ENCODE measurements around the gene ARRB2. TPM values are rescaled to one million over a fixed set of nuclear protein-coding genes. Genes with fewer than 3 reads are reported as not detected.

The ARRB2 gene
- total RNA-seq, result 100 to 1,000 TPM; 281 to 307 TPM

DNA sequence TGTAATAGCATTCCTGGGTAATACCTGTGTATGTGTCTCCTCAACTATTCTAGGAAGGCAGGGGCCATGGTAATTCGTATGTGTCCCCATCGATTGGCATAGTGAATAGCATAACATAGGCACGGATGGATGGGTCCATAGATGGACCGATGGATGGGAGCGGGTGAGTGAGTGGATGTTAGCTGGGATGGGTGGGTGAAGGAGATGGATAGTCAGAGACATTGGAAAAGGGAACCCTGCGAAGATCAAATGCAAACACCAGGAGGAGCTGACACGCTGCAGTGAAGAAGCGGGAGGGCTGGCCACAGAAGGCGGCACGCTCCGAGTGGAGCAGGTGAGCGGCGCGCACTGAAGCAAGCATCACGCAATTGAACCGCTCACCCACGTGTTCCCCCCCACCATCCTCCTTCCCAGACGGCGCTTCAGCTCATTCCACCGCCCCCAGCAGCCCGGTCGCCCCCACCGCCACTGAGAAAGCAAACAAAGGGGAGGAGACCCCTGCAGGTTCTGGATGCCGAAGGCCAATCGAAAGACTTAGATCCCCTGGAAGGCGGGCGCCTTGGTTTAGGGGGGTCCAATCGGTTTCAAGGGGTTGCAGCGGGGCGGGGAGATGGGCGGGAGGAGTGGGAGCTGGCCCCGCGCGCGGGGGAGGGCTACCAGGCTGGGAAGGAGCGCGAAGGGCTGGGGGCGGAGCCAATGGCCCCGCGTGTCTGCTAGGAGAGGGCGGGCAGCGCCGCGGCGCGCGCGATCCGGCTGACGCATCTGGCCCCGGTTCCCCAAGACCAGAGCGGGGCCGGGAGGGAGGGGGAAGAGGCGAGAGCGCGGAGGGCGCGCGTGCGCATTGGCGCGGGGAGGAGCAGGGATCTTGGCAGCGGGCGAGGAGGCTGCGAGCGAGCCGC is at the start of gene ARRB2:
TSS of gene ARRB2 (plus strand) at position 839 of the 899 bp plus-strand sequence. CDS start 90 bp downstream, outside the sequence.
- Mint-ChIP-seq H3K36me3 (ENCODE audit: low read depth) (peaks cover 34% of the 10 kb centered on the region), H3K27ac (peak within 1 kb of the TSS; percentile 85), H3K9me3 (no peaks in the 10 kb centered on the region), H3K4me1 (peaks cover 29% of the 10 kb centered on the region), H3K27me3 (no peaks in the 10 kb centered on the region), H3K4me3 (peak within 1 kb of the TSS; percentile 85)
- ATAC-seq (replicated peaks), result peak; percentile 84

DNA sequence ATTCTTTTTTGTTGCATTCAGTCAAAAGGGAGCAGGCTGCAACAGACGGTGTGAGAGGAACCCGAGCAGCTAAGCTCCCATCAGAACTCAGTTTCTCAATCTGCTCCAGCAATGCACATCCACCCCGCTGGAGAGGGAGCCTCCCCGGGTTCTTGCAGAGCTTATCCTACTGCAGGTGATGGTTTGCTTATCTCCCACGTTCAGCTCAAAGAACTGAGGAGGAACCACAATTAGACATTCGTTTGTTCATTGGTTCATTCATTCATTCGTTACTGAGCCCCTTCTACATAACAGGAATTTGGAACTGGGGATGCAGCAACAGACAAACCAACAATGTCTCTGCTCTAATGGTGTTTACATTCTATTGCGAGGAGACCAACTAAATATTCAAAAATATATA is 46.7 kb upstream of the ARRB2 start:
- H3K4me3 Mint-ChIP-seq, result no peak overlapping the region
- no peak overlapping the region for H3K27ac Mint-ChIP-seq
- H3K27me3 Mint-ChIP-seq, result peaks cover 8% of the 10 kb centered on the region
- no peaks in the 10 kb centered on the region for H3K9me3 Mint-ChIP-seq
- H3K36me3 Mint-ChIP-seq (ENCODE audit: low read depth), result no peaks in the 10 kb centered on the region
- no peak for ATAC-seq (replicated peaks)
- H3K4me1 Mint-ChIP-seq, result peaks cover 2% of the 10 kb centered on the region

- no peaks in the 10 kb centered on the region for H3K36me3 Mint-ChIP-seq (ENCODE audit: low read depth)
- H3K27me3 Mint-ChIP-seq, result peaks cover 7% of the 10 kb centered on the region
- H3K4me1 Mint-ChIP-seq, result no peaks in the 10 kb centered on the region
- ATAC-seq (replicated peaks), result no peak
- H3K27ac Mint-ChIP-seq, result no peak overlapping the region
- no peaks in the 10 kb centered on the region for H3K9me3 Mint-ChIP-seq
- H3K4me3 Mint-ChIP-seq, result no peak overlapping the region
These were observed 46.2 kb upstream of the ARRB2 start for GRCh38 chr17:4664230-4664629.

DNA sequence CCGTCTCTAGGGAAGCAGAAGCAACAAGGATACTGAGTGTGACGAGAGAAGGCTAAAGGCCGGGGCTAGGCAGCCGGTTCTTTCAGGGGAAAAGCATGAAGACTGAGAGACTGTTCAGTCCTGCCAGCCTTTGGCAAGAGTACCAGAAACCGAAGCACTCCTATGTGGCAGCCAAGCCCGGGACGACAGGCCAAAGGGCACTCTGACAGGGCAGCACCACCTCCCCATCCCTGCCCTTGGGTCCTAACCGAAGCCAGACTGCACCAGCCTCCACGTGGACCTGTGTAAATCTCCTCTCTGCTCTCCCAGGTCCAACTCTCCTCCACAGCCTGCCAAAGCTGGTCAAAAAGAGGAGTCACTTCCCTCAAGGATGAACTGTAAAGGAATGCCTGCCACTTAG is 45.4 kb upstream of the ARRB2 start:
- no peak for ATAC-seq (replicated peaks)
- H3K27ac Mint-ChIP-seq, result no peak overlapping the region
- H3K4me3 Mint-ChIP-seq, result no peak overlapping the region
- H3K4me1 Mint-ChIP-seq, result no peaks in the 10 kb centered on the region
- H3K27me3 Mint-ChIP-seq, result peaks cover 4% of the 10 kb centered on the region
- H3K36me3 Mint-ChIP-seq (ENCODE audit: low read depth), result peaks cover 1% of the 10 kb centered on the region
- no peaks in the 10 kb centered on the region for H3K9me3 Mint-ChIP-seq

DNA sequence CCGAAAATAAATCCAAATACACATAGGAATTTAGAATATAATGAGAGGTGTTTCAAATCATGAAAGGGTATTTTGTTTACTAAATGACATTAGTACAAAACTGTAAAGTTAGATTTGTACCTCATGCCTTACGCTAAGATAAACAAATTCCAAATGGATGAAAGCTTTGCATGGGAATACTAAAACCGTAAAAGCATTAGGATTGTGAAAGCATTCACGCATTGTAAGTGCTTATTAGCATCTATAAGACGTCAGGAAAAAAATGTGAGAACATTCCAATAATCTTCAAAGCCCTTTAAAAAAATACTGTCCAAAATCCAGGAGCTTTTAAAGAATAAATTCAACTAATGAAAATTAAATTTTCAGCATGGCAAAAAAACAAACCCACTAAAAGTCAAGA is 44.1 kb upstream of the ARRB2 start:
- H3K4me3 Mint-ChIP-seq, result no peak overlapping the region
- no peak overlapping the region for H3K27ac Mint-ChIP-seq
- no peak for ATAC-seq (replicated peaks)
- no peaks in the 10 kb centered on the region for H3K9me3 Mint-ChIP-seq
- H3K27me3 Mint-ChIP-seq, result peaks cover 4% of the 10 kb centered on the region
- peaks cover 14% of the 10 kb centered on the region for H3K36me3 Mint-ChIP-seq (ENCODE audit: low read depth)
- H3K4me1 Mint-ChIP-seq, result no peaks in the 10 kb centered on the region

- Mint-ChIP-seq H3K4me1 (no peaks in the 10 kb centered on the region), H3K36me3 (ENCODE audit: low read depth) (peaks cover 23% of the 10 kb centered on the region), H3K4me3 (no peak overlapping the region), H3K27ac (no peak overlapping the region), H3K9me3 (no peaks in the 10 kb centered on the region), H3K27me3 (peaks cover 4% of the 10 kb centered on the region)
- no peak for ATAC-seq (replicated peaks)
These were observed 43.3 kb upstream of the ARRB2 start for GRCh38 chr17:4667166-4667565.

DNA sequence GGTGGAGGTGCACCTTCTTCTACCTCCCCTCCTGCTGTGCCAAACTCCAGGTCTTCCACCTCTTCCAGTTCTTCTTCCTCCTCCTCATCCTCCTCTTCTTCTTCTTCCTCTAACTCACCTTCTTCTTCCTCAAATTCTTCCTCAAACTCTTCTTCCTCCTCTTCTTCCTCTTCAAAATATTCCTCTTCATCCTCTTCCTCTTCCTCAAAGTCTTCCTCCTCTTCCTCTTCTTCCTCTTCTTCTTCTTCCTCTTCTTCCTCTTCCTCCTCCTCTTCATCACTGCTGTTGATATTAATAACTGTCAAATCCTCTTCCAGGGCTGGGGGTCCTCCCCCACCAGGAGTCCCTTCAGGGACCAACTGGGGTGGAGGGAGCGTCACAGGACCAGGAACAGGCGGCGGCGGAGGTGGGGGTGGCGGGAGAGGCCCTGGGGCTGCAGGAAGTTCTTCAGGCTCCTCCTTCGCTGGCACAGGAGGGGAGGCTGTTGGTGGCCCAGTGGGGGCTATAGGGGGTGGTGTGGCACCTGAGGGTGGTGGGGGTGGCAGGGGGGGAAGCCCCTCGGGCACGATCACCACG is 38.3 kb upstream of the ARRB2 start:
- Mint-ChIP-seq H3K4me3 (no peak overlapping the region), H3K9me3 (no peaks in the 10 kb centered on the region), H3K27me3 (no peaks in the 10 kb centered on the region), H3K27ac (no peak overlapping the region), H3K36me3 (ENCODE audit: low read depth) (peaks cover 72% of the 10 kb centered on the region), H3K4me1 (no peaks in the 10 kb centered on the region)
- ATAC-seq (replicated peaks), result no peak

DNA sequence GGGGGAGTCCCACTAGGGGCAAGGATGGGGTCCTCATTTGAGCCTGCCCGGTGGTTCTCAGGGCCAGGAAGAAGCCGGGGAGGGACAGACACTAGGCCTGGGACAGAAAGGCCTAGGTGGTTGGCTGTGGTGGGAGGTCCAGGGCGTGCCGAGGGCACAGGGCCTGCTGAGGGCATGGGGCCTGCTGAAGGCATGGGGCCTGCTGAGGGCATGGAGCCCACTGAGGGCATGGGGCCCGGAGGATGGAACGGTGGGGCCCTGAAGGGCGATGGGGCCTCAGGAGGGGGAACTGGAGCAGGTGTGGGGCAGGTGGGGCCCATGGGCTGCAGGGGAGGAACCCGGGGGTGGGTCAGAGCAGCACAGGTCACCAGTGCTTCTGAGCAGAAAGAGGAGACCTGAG is 37.7 kb upstream of the ARRB2 start:
- H3K36me3 Mint-ChIP-seq (ENCODE audit: low read depth), result peaks cover 78% of the 10 kb centered on the region
- no peaks in the 10 kb centered on the region for H3K27me3 Mint-ChIP-seq
- H3K9me3 Mint-ChIP-seq, result no peaks in the 10 kb centered on the region
- no peak for ATAC-seq (replicated peaks)
- H3K4me3 Mint-ChIP-seq, result no peak overlapping the region
- H3K4me1 Mint-ChIP-seq, result no peaks in the 10 kb centered on the region
- no peak overlapping the region for H3K27ac Mint-ChIP-seq

GRCh38 chr17:4673169-4673568 is 37.3 kb upstream of the ARRB2 start:
- Mint-ChIP-seq H3K4me1 (no peaks in the 10 kb centered on the region), H3K9me3 (no peaks in the 10 kb centered on the region), H3K4me3 (no peak overlapping the region), H3K27ac (no peak overlapping the region), H3K27me3 (no peaks in the 10 kb centered on the region), H3K36me3 (ENCODE audit: low read depth) (peaks cover 82% of the 10 kb centered on the region)
- ATAC-seq (replicated peaks), result no peak

DNA sequence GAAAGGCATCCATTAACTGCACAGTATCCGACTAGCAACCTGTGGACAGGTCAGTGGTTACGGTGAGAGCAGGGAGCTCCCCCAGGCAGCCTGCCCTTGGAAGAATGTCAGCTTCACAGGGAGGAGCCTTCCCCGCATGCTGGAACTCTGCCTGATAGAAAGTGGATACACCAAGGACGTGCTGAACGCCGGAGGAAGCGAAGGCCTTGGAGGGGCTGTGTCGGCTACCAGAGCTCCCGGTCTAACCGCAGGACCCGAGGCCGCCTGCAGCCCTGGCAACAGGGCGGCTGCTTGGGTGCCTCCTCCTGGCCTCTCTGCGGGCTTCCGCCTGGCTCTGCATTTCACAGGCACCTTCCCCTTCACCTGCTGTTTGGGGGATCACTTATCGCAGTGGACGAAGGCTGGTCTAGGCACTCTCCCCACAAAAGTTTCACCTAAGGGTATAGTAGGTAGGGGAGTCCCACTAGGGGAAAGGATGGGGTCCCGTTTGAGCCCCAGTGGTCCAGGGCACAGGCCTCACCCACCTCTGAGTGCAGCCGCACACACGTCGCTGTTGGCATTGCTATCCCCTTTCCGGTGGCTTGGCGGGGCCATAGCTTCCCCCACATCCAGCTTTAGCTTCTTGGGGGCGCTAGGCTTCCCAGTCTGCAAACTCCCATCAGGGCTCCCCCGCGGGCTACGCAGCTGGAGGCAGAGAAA is 36.3 kb upstream of the ARRB2 start:
- peaks cover 92% of the 10 kb centered on the region for H3K36me3 Mint-ChIP-seq (ENCODE audit: low read depth)
- no peaks in the 10 kb centered on the region for H3K9me3 Mint-ChIP-seq
- no peak overlapping the region for H3K4me3 Mint-ChIP-seq
- H3K4me1 Mint-ChIP-seq, result no peaks in the 10 kb centered on the region
- no peak for ATAC-seq (replicated peaks)
- no peak overlapping the region for H3K27ac Mint-ChIP-seq
- H3K27me3 Mint-ChIP-seq, result no peaks in the 10 kb centered on the region

DNA sequence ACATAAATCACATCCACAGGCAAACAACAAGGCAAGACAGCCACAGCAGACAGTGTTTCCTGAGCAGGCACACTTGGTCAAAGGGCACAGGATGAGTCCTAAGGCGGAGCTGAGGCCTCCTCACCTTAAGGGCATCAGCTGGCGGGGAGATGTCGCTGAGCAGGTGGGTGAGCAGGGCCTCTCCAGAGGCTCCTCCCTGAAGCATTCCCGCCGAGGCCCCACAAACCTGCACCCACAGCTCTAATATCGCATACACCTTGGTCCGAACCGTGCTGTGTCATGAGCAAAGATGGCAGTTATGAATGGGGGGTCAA is 35.8 kb upstream of the ARRB2 start:
- Mint-ChIP-seq H3K27ac (no peak overlapping the region), H3K27me3 (no peaks in the 10 kb centered on the region), H3K4me1 (no peaks in the 10 kb centered on the region), H3K9me3 (no peaks in the 10 kb centered on the region), H3K4me3 (no peak overlapping the region), H3K36me3 (ENCODE audit: low read depth) (peaks cover 97% of the 10 kb centered on the region)
- ATAC-seq (replicated peaks), result no peak

- peak overlapping the region; percentile 31 for H3K27ac Mint-ChIP-seq
- no peaks in the 10 kb centered on the region for H3K9me3 Mint-ChIP-seq
- no peaks in the 10 kb centered on the region for H3K27me3 Mint-ChIP-seq
- H3K4me1 Mint-ChIP-seq, result no peaks in the 10 kb centered on the region
- H3K4me3 Mint-ChIP-seq, result no peak overlapping the region
- no peak for ATAC-seq (replicated peaks)
- peaks cover 99% of the 10 kb centered on the region for H3K36me3 Mint-ChIP-seq (ENCODE audit: low read depth)
These were observed 34.6 kb upstream of the ARRB2 start for GRCh38 chr17:4675791-4676190.

DNA sequence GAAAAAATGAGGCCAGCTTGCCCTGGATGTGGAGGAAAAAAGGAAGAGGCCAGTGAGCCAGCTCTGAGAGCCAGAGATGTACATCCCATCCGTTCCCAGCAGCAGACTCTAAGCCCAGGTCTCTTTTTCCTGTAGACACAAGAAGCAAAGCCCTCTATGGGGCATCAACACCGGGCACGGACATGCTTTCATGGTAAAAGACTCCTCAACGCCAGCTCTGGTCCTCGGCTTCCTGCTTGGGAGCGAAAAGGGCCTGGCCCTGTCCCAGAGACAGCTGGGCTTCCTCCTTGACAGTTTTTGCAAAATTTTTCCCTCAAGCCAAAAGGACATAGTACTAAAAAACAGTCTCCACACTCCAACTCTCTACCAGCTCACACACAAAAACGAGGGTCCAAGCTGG is 33.6 kb upstream of the ARRB2 start:
- Mint-ChIP-seq H3K27me3 (no peaks in the 10 kb centered on the region), H3K4me1 (no peaks in the 10 kb centered on the region), H3K36me3 (ENCODE audit: low read depth) (peaks cover 99% of the 10 kb centered on the region), H3K9me3 (no peaks in the 10 kb centered on the region), H3K4me3 (no peak overlapping the region), H3K27ac (no peak overlapping the region)
- ATAC-seq (replicated peaks), result no peak

DNA sequence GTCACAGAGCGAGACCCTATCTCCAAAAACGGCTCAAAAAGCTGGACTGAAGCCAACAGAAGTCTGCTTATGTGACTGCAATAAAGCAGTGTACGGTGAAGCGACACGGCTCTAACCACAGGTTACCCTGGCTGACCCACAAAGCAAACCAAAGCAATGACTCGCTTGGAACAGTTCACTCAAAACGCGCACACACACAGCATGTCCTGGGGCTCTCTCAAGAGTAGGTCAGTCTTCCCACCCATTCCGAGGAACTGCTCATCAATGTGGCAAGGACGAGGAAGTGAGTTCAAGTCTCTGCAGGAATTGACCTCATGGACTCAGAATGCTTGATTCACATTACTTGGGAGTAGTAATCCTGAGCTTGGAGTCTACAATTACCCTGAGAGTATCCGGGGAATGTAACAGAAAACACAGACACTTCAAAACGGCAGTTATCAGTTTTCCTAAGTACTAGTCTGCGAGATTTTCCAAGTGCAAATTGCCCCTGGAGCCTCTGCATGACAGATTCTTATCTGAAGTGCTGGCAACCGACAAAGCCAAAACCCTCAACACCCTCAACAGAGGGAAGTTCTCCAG is 31.9 kb upstream of the ARRB2 start:
- Mint-ChIP-seq H3K27me3 (no peaks in the 10 kb centered on the region), H3K9me3 (no peaks in the 10 kb centered on the region), H3K36me3 (ENCODE audit: low read depth) (peaks cover 97% of the 10 kb centered on the region), H3K4me1 (peaks cover 10% of the 10 kb centered on the region), H3K4me3 (no peak overlapping the region), H3K27ac (peak overlapping the region; percentile 67)
- peak; percentile 96 for ATAC-seq (replicated peaks)

DNA sequence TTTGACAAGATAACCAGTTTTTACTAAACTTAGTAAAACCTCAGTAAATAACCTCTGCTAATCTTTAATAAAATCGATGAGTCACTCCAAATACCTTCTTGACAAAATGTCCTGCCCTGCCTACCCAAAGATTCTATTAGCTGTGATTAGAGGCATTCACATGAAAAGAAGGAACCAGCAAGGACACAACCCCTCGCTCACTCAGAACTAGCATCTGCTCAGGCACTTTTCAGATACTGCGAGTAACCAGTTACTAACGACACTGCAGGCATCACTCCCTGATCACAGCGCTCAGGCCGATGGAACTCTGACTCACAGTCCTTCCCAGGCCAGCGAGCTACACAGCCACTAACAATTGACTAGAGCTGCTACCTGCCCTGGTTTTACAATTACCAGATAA is 30.8 kb upstream of the ARRB2 start:
- ATAC-seq (replicated peaks), result no peak
- H3K4me1 Mint-ChIP-seq, result peaks cover 10% of the 10 kb centered on the region
- H3K27ac Mint-ChIP-seq, result peak overlapping the region; percentile 67
- no peak overlapping the region for H3K4me3 Mint-ChIP-seq
- H3K36me3 Mint-ChIP-seq (ENCODE audit: low read depth), result peaks cover 98% of the 10 kb centered on the region
- H3K9me3 Mint-ChIP-seq, result no peaks in the 10 kb centered on the region
- no peaks in the 10 kb centered on the region for H3K27me3 Mint-ChIP-seq

Data from activated T-helper 17 cell treated with anti-CD3 and anti-CD28 coated beads, Interleukin-2, amount 50 U/mL, for 72 hours (primary cell).